Endothelial cell of umbilical vein (primary cell): ENCODE results near the gene TMPRSS13. TPM values are rescaled to one million over a fixed set of nuclear protein-coding genes. Genes with fewer than 3 reads are reported as not detected.

ENCODE experiments used
- BruUV-seq: library from RNA; stranded (reverse); fragments of 400-500 nt; replicated peaks from 2 replicates; lab custom pipeline; 2021; lab: Mats Ljungman, UMichigan
- CTCF ChIA-PET: fragments of 300-600, 350-600 bp; sonication (Branson Sonifier 250); formaldehyde crosslinking; loops from one replicate; lab custom pipeline; 2021; ENCODE audit warnings: antibody characterized with exemption, inconsistent platforms; lab: Charles Lee
- POLR2A ChIA-PET: fragments of 300-600, 350-600 bp; sonication (Branson Sonifier 250); formaldehyde crosslinking; loops from one replicate; lab custom pipeline; 2021; ENCODE audit warnings: antibody characterized with exemption, inconsistent platforms; lab: Charles Lee
- DNase-seq: peaks from one replicate; pipeline ENCODE4 v3.0.0-alpha.2; 2011; ENCODE audit warnings: low read depth, low spot score
- FAIRE-seq: peaks from 2 replicates; lab custom pipeline; 2011; peaks lifted over from hg19 to GRCh38; lab: Jason Lieb, UNC
- H2AFZ ChIP-seq: 2 replicates; pipeline ENCODE4 v1.6.0; 2012; ENCODE audit warnings: low read depth, low read length, control low read depth, inconsistent platforms
- H3K27ac ChIP-seq: 2 replicates; pipeline ENCODE4 v1.5.1; 2011; ENCODE audit warnings: low read depth, mild to moderate bottlenecking, control low read depth, low read length, moderate library complexity; ENCODE audit not compliant: insufficient read depth
- H3K27me3 ChIP-seq, 2 experiments: 2 replicates each; pipeline versions ENCODE4 v1.6.0 to v1.6.1; 2011; ENCODE audit warnings: low read length in 2 of 2, mixed read lengths in 1 of 2; ENCODE audit not compliant: control insufficient read depth in 2 of 2, insufficient read depth in 2 of 2
- H3K36me3 ChIP-seq, 2 experiments: 2 replicates in 1 of 2; 3 replicates in 1 of 2; pipeline ENCODE4 v1.5.1; 2011; ENCODE audit warnings: low read length in 2 of 2, mild to moderate bottlenecking in 1 of 2, moderate library complexity in 1 of 2; ENCODE audit not compliant: control insufficient read depth in 2 of 2, insufficient read depth in 2 of 2; ENCODE audit errors: extremely low read depth in 1 of 2
- H3K4me1 ChIP-seq: 3 replicates; pipeline ENCODE4 v1.5.1; 2011; ENCODE audit warnings: mild to moderate bottlenecking, low read length; ENCODE audit not compliant: control insufficient read depth, insufficient read depth; ENCODE audit errors: extremely low read depth
- H3K4me2 ChIP-seq: 2 replicates; pipeline ENCODE4 v1.6.1; 2011; ENCODE audit warnings: low read length, control low read depth, mixed read lengths; ENCODE audit not compliant: insufficient read depth
- H3K4me3 ChIP-seq, 3 experiments: fragments of 200-600 bp in 1 of 3; sonication (generic), shearing (Covaris generic) in 1 of 3; replicated peaks in 1 of 3; 2 replicates each; pipeline ENCODE4 v1.5.1; 2011 to 2016; ENCODE audit warnings: control low read depth in 3 of 3, low read length in 3 of 3, mild to moderate bottlenecking in 2 of 3, inconsistent platforms in 1 of 3, low read depth in 1 of 3, moderate library complexity in 1 of 3; ENCODE audit not compliant: insufficient read depth in 1 of 3
- H3K79me2 ChIP-seq: 2 replicates; pipeline ENCODE4 v1.6.0; 2012; ENCODE audit warnings: low read length, inconsistent platforms; ENCODE audit not compliant: control insufficient read depth, insufficient read depth
- H3K9ac ChIP-seq: replicated peaks from 2 replicates; pipeline ENCODE3; 2011; ENCODE audit warnings: low read length, control low read depth; ENCODE audit not compliant: insufficient read depth; ENCODE audit errors: extremely low read depth
- H3K9me1 ChIP-seq: replicated peaks from 3 replicates; pipeline ENCODE4 v1.6.0; 2011; ENCODE audit warnings: mild to moderate bottlenecking, low read length; ENCODE audit not compliant: control insufficient read depth, insufficient read depth; ENCODE audit errors: extremely low read depth
- H3K9me3 ChIP-seq: replicated peaks from 2 replicates; pipeline ENCODE4 v1.5.1; 2012; ENCODE audit warnings: low read length, inconsistent platforms; ENCODE audit not compliant: control insufficient read depth, insufficient read depth
- H4K20me1 ChIP-seq: replicated peaks from 2 replicates; pipeline ENCODE3; 2011; ENCODE audit warnings: mild to moderate bottlenecking, low read length; ENCODE audit not compliant: control insufficient read depth, insufficient read depth; ENCODE audit errors: extremely low read depth
- EZH2 ChIP-seq: IDR thresholded peaks from 2 replicates; pipeline ENCODE4 v1.6.1; 2012; ENCODE audit warnings: borderline replicate concordance, low read depth, mild to moderate bottlenecking, moderate library complexity, low read length, inconsistent platforms; ENCODE audit not compliant: severe bottlenecking
- FOS ChIP-seq: IDR thresholded peaks from 2 replicates; pipeline ENCODE4 v1.6.1; 2011; ENCODE audit warnings: mild to moderate bottlenecking, low read length, moderate library complexity, borderline replicate concordance; ENCODE audit not compliant: insufficient read depth
- GATA2 ChIP-seq: IDR thresholded peaks from 2 replicates; pipeline ENCODE4 v1.7.0; 2011; ENCODE audit warnings: low read depth, mild to moderate bottlenecking, moderate library complexity, mixed read lengths, low read length; ENCODE audit not compliant: insufficient read length, insufficient read depth
- JUN ChIP-seq: IDR thresholded peaks from 2 replicates; pipeline ENCODE4 v1.6.1; 2011; ENCODE audit warnings: borderline replicate concordance, low read depth; ENCODE audit not compliant: insufficient read length, insufficient read depth
- MAX ChIP-seq: IDR thresholded peaks from 2 replicates; pipeline ENCODE4 v1.6.1; 2011; ENCODE audit not compliant: insufficient read depth, insufficient read length
- POLR2A ChIP-seq: IDR thresholded peaks from 2 replicates; pipeline ENCODE4 v1.6.1; 2012; ENCODE audit warnings: low read depth, mild to moderate bottlenecking, control low read depth, low read length
- POLR2AphosphoS5 ChIP-seq: IDR thresholded peaks from 2 replicates; pipeline ENCODE4 v1.6.1; 2012; ENCODE audit warnings: low read depth, mild to moderate bottlenecking, control low read depth, low read length, moderate library complexity; ENCODE audit not compliant: insufficient read depth
- dilution Hi-C: fragments of 300-500 bp; cut with MboI; formaldehyde crosslinking; loops from one replicate; pipeline ENCODE4 v1.15.0; 2019; ENCODE audit warnings: low sequenced_read_pairs; ENCODE audit not compliant: extremely low pct_ligation_motif_present
- intact Hi-C: fragments of 100-400 bp; cut with micrococcal nuclease; formaldehyde crosslinking; loops from one replicate; pipeline ENCODE4 v1.10.0; 2022
- polyA plus RNA-seq, 4 experiments: library from polyadenylated mRNA; depleted of rRNA in 3 of 4; stranded (reverse) in 3 of 4; unstranded in 1 of 4; fragments of >200 nt; gene quantifications; 2 replicates each; pipeline versions ENCODE4 v1.2.1 to v1.2.3, GENCODE V29; 2011 to 2012; ENCODE audit warnings: missing spikeins in 1 of 4
- total RNA-seq: library from RNA; stranded (reverse); gene quantifications from 2 replicates; pipeline ENCODE4 v1.2.3, GENCODE V29; 2021

The TMPRSS13 gene
- total and polyA plus RNA-seq, 2 donors (not counting 3 experiments of a cell fraction or from before 2014, with no cell fraction given), result 0.22 to 0.46 TPM

DNA sequence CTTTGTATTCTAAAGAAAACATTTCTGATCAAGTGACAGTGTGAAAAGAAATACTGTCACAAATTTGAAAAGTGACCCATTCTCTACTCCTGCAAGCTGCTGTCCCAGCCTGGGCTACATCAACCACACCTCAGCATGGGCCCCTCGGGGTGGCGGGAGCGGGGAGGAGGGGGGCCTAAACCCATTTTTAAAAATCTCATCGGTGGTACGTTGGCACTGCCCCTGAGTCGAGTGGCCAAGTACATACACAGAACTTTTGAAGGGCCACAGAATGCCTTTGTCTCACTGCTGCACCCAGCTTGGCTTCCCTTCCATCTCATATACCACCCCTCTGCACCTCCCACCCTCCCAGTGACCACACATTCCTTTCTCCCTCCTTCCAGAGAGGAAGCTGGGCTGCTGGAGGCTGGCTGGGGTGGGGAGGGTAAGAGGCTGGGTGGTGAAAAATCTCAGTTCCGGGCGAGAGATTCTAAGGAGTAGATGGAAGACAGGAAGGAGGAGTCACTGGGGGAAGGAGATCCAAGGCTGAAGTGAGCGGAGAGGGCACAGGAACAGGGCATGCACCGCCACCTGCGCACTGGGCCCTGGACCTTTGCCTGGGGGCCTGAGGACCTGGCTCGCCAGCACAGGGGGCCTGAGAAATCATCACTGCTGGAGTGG is 73.9 kb downstream of the TMPRSS13 start:
- DNase-seq, result no peak
- no peak overlapping the region for H3K27ac ChIP-seq
- no peak for FAIRE-seq
- H3K36me3 ChIP-seq, result no peaks in the 10 kb centered on the region
- no peak overlapping the region for H3K4me2 ChIP-seq
- H3K9ac ChIP-seq, result no peak overlapping the region
- ChIA-PET CTCF (interaction anchor here (1.8 kb wide), 1 partner anchor 91 kb away, joined by 8 read pairs; no protein-coding TSS in a partner anchor), POLR2A (no interaction called here)
- H4K20me1 ChIP-seq, result no peaks in the 10 kb centered on the region
- H3K4me1 ChIP-seq, result no peaks in the 10 kb centered on the region
- no TSS peak for BruUV-seq
- dilution Hi-C loops (no loop called here), intact Hi-C loops (no loop called here)
- H3K4me3 ChIP-seq, result no peak overlapping the region
- H2AFZ ChIP-seq, result no peak overlapping the region
- H3K79me2 ChIP-seq, result no peaks in the 10 kb centered on the region
- TF ChIP-seq EZH2 (no peak), FOS (no peak), GATA2 (no peak), POLR2AphosphoS5 (no peak), POLR2A (no peak), JUN (no peak), MAX (no peak)
- peaks cover 3 to 12% of the 10 kb centered on the region in 2 experiments for H3K27me3 ChIP-seq
- H3K9me1 ChIP-seq, result no peaks in the 10 kb centered on the region
- no peaks in the 10 kb centered on the region for H3K9me3 ChIP-seq

DNA sequence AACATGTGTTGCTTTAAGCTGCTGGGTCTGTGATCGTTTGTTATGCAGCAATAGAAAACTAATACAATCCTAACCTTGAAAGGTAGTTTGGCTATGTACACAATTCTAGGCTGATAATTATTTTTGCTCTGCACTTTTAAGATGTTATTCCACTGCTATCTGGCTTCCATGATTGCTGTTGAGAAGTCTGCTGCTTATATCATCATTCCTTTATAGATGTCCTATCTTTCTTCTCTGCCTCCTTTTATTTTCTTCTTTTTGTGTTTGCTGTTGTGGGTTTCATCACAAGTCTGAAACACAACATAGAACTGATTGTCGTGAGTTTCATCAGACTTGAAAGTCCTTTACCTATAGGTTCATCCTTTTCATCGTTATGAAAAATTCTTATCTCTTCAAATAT is 76.9 kb downstream of the TMPRSS13 start:
- no TSS peak for BruUV-seq
- H3K4me1 ChIP-seq, result no peaks in the 10 kb centered on the region
- H3K9ac ChIP-seq, result no peak overlapping the region
- no peak overlapping the region for H3K27ac ChIP-seq
- no peak for TF ChIP-seq GATA2
- no peak overlapping the region for H2AFZ ChIP-seq
- no peaks in the 10 kb centered on the region for H3K9me1 ChIP-seq
- POLR2A ChIA-PET, result no interaction called here
- dilution Hi-C loops, result no loop called here
- FAIRE-seq (no peak), DNase-seq (no peak)
- H3K27me3 ChIP-seq, result peaks cover 3 to 12% of the 10 kb centered on the region in 2 experiments
- no peaks in the 10 kb centered on the region for H3K36me3 ChIP-seq
- no peaks in the 10 kb centered on the region for H4K20me1 ChIP-seq
- no peaks in the 10 kb centered on the region for H3K79me2 ChIP-seq
- no peaks in the 10 kb centered on the region for H3K9me3 ChIP-seq
- no peak overlapping the region for H3K4me2 ChIP-seq
- H3K4me3 ChIP-seq, result no peak overlapping the region
- CTCF ChIA-PET, result interaction anchor here (0.9 to 1.8 kb wide), 4 partner anchors 45 to 94 kb away, joined by 3 to 6 read pairs (median 4); no protein-coding TSS in a partner anchor
- intact Hi-C loops, result no loop called here
